ENCODE measurements around the gene ATP10A. TPM values are rescaled to one million over a fixed set of nuclear protein-coding genes. Genes with fewer than 3 reads are reported as not detected.

The ATP10A gene
- total and polyA plus RNA-seq, 9 of the 15 experiments (the other 6 are each of a cell fraction or from before 2014, with no cell fraction given) = 0.09 TPM; not detected in 8

DNA sequence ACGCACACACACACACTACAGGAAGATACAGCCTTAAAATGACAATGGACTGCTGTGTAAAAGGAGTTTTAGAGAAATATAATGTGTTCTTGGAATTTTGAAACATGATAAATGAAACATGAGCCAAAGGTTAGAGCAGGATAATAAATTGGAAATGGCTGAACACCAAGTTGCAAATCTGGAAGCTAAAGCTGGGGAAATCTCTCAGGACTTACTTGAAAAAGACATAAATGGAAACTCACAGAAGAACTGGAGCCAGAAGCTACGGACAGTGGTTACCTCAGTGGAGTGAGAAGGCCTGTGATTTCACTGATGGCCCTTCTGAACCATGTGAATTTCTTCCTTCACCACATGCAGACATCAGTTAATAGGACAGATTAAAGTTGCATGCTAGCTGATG lies 37.3 kb upstream of the ATP10A start (continued):
- TF ChIP-seq KLF1 (tag; IDR thresholded peaks at IDR 0.05) (no peak), NBN (IDR thresholded peaks at IDR 0.05; ENCODE audit: low read depth) (no peak), ZSCAN29 (IDR thresholded peaks at IDR 0.05) (no peak), E2F8 (IDR thresholded peaks at IDR 0.05; ENCODE audit: low read depth, partially characterized antibody) (no peak)
- TF ChIP-seq, protein P1, sequence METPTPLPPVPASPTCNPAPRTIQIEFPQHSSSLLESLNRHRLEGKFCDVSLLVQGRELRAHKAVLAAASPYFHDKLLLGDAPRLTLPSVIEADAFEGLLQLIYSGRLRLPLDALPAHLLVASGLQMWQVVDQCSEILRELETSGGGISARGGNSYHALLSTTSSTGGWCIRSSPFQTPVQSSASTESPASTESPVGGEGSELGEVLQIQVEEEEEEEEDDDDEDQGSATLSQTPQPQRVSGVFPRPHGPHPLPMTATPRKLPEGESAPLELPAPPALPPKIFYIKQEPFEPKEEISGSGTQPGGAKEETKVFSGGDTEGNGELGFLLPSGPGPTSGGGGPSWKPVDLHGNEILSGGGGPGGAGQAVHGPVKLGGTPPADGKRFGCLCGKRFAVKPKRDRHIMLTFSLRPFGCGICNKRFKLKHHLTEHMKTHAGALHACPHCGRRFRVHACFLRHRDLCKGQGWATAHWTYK (CRISPR knock-in tag; IDR thresholded peaks at IDR 0.05) = no peak

GRCh38 chr15:25899870-25900269 lies 36.7 kb upstream of the ATP10A start:
- Histone ChIP-seq H3K4me1 (replicated peaks in 1 of 2; ENCODE audit: control insufficient read depth in 2 of 2, insufficient read depth in 2 of 2, low read length in 2 of 2) (no peaks in the 10 kb centered on the region), H3K36me3 (ENCODE audit: control insufficient read depth, insufficient read depth, low read length) (no peaks in the 10 kb centered on the region), H3K4me3 (no peak overlapping the region), H3K9ac (ENCODE audit: insufficient read depth in 1 of 2, low read depth in 2 of 2, low read length in 2 of 2) (no peak overlapping the region), H3K27me3 (ENCODE audit: control insufficient read depth in 2 of 2, insufficient read depth in 2 of 2, low read length in 2 of 2) (no peaks in the 10 kb centered on the region; a peak in 1 of 5 replicates), H3K27ac (ENCODE audit: extremely low read depth, low read depth, low read length) (no peak overlapping the region), H3K4me2 (ENCODE audit: insufficient read depth, low read length) (no peak overlapping the region), H3K9me1 (ENCODE audit: control insufficient read depth, insufficient read depth, low read length) (no peaks in the 10 kb centered on the region), H3K9me3 (replicated peaks; ENCODE audit: control insufficient read depth, insufficient read depth, low read depth, low read length) (no peaks in the 10 kb centered on the region), H2AFZ (ENCODE audit: low read depth, low read length) (no peak overlapping the region), H4K20me1 (replicated peaks; ENCODE audit: control insufficient read depth, insufficient read depth, low read length) (no peaks in the 10 kb centered on the region), H3K79me2 (ENCODE audit: control insufficient read depth, insufficient read depth, low read length) (no peaks in the 10 kb centered on the region)
- ChIA-PET CTCF (ENCODE audit: low intra/inter-chr PET ratio) (no interaction called here), POLR2A (no interaction called here)
- FAIRE-seq (no peak), DNase-seq (ENCODE audit: extremely low read depth in 1 of 4, low spot score in 3 of 4) (no peak), ATAC-seq (no peak)
- no TSS peak for BruUV-seq (replicated peaks)
- in situ Hi-C loops (cut with MboI) (no loop called here), intact Hi-C loops (cut with micrococcal nuclease) (no loop called here)
- no peak for TF ChIP-seq POLR2H (tag; IDR thresholded peaks at IDR 0.05; ENCODE audit: low read depth)
- TF ChIP-seq HOMEZ (CRISPR knock-in tag; IDR thresholded peaks at IDR 0.05) = no peak
- no peak for TF ChIP-seq RBM15 (IDR thresholded peaks at IDR 0.05; ENCODE audit: insufficient read depth, low read length)
- TF ChIP-seq STAG1 (CRISPR knock-in tag; IDR thresholded peaks at IDR 0.05; ENCODE audit: borderline replicate concordance) = no peak
- no peak for TF ChIP-seq HMG20B (CRISPR knock-in tag; IDR thresholded peaks at IDR 0.05)
- WGBS (ENCODE audit: insufficient coverage, low coverage, missing lambda C conversion rate) = 0% methylated on average over 1 of the region's 1 CpG
